Measurements from ENCODE around the gene C21orf91. TPM values are rescaled to one million over a fixed set of nuclear protein-coding genes. Genes with fewer than 3 reads are reported as not detected.
"Not testable (repeated sequence)": the region's sequence is repeated elsewhere in the genome, so short reads cannot be mapped to it uniquely, and the experiment has no call there.

Gene C21orf91
- total RNA-seq, 1 donor from 2014 or later, result 22.5 TPM

DNA sequence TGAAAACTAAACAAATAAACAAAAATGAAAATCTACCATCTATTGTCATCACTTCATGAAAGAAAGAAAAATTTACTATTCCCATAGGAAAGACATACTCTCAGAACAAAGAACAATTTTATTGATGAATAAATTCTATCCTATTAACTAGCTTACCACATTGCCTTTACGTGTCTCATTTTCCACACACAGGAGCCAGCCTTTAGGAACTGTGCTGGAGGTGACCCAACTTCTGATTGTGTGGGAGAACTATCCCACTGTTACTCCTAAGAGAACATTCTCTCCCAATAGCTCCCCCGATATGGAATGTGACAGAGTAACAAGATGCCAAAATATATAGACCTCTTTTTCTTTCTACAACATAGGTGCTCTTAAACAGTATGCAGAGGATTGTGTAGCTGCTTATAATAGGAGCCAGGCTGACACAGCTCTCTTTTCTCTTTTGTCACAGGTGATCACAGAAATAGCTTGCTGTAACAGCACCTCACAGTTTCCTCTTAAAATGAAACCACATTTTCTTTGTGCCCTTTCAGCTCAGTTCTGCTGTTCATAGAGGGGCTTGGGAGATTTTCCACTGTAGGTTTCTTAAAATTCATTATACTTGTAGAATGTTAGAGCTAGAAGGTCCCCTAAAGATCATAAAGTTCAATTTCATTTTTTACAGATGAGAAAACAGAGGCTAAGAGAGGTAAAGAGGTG is 35.5 kb downstream of the C21orf91 start:
- no peak for DNase-seq (ENCODE audit: low spot score)
- peaks cover 7% of the 10 kb centered on the region for H3K9me3 Mint-ChIP-seq
- peak overlapping the region; percentile 90 for H3K27ac Mint-ChIP-seq
- H3K36me3 Mint-ChIP-seq (ENCODE audit: low read depth), result peaks cover 63% of the 10 kb centered on the region
- H3K27me3 Mint-ChIP-seq (ENCODE audit: low read depth), result no peaks in the 10 kb centered on the region
- peaks cover 90% of the 10 kb centered on the region for H3K4me1 Mint-ChIP-seq (ENCODE audit: low read depth)
- intact Hi-C loops (cut with micrococcal nuclease), result loop anchor here (1.0 to 5.0 kb wide), 6 partner anchors 7 to 173 kb away; partner anchors contain the start of gene C21orf91
- H3K4me3 Mint-ChIP-seq (ENCODE audit: low read depth), result peak overlapping the region; percentile 60

DNA sequence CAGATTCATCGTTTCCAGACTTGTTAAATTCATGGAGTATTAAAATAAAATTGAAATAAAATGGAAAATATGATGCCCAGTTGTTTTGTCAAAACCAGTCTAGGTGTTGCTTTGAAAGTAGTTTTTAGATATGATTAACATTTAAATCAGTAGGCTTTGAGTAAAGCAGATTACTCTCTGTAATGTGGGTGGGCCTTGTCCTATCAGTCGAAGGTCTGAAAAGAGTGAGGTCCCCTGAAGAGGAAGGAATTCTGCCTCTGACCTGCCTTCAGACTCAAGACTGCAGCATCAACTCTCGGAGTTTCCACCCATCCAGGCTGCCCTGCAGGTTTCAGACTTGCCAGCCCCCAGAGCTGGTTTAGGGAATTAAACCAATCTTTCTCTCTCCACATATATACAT is 36.2 kb downstream of the C21orf91 start:
- Mint-ChIP-seq H3K9me3 (peaks cover 7% of the 10 kb centered on the region), H3K27me3 (ENCODE audit: low read depth) (no peaks in the 10 kb centered on the region), H3K4me3 (ENCODE audit: low read depth) (no peak overlapping the region), H3K36me3 (ENCODE audit: low read depth) (peaks cover 63% of the 10 kb centered on the region), H3K27ac (peak overlapping the region; percentile 90), H3K4me1 (ENCODE audit: low read depth) (peaks cover 85% of the 10 kb centered on the region)
- intact Hi-C loops (cut with micrococcal nuclease), result loop anchor here (5.0 kb wide), 1 partner anchor 96 kb away; no protein-coding TSS in a partner anchor
- DNase-seq (ENCODE audit: low spot score), result no peak

DNA sequence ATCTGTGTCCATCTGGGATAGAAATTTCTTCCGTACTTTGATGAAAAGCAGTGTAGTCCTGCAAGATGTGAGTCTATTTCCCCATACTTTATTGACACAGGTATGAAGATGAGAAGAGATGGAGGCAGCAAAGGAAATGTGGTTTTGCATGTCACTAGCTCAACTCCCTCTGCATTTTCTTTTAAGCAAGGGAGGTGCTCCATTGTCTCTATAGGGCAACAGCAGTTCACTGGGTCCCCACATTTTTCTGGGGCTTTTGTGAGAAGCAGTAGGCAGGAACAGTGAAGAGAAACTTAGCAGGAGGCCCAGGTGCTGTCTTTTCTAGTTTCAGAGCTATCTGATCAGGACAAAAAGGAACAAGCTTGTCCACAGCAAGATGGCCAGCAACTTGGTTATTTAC is 37.1 kb downstream of the C21orf91 start:
- H3K9me3 Mint-ChIP-seq, result peaks cover 7% of the 10 kb centered on the region
- peak overlapping the region; percentile 47 for H3K4me3 Mint-ChIP-seq (ENCODE audit: low read depth)
- DNase-seq (ENCODE audit: low spot score), result no peak
- H3K36me3 Mint-ChIP-seq (ENCODE audit: low read depth), result peaks cover 57% of the 10 kb centered on the region
- H3K27ac Mint-ChIP-seq, result peak overlapping the region; percentile 63
- no peaks in the 10 kb centered on the region for H3K27me3 Mint-ChIP-seq (ENCODE audit: low read depth)
- H3K4me1 Mint-ChIP-seq (ENCODE audit: low read depth), result peaks cover 83% of the 10 kb centered on the region
- intact Hi-C loops (cut with micrococcal nuclease), result loop anchor here (5.0 kb wide), 1 partner anchor 95 kb away; no protein-coding TSS in a partner anchor

DNA sequence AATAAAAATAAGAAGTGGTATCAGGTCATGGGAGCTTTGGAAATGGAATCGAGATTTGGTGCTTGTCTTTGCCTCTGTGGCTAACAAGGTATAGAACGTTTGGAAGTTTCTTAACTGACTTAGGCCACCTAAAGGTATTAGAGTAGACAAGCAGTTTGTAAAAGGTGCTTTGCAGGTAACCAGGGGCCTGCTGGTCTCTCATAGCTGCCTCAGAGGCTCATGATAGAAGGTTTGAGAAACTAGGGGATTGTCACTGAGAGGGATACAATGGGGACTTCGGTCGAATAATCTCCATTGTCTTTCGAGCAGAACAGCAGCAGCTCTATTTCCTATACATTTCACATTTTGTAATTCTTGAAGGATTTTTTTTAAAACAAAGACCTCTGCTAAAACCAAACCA is 37.6 kb downstream of the C21orf91 start:
- H3K9me3 Mint-ChIP-seq, result peaks cover 7% of the 10 kb centered on the region
- peaks cover 82% of the 10 kb centered on the region for H3K4me1 Mint-ChIP-seq (ENCODE audit: low read depth)
- peaks cover 51% of the 10 kb centered on the region for H3K36me3 Mint-ChIP-seq (ENCODE audit: low read depth)
- peak overlapping the region; percentile 63 for H3K27ac Mint-ChIP-seq
- no peak overlapping the region for H3K4me3 Mint-ChIP-seq (ENCODE audit: low read depth)
- intact Hi-C loops (cut with micrococcal nuclease), result loop anchor here (5.0 kb wide), 1 partner anchor 94 kb away; no protein-coding TSS in a partner anchor
- H3K27me3 Mint-ChIP-seq (ENCODE audit: low read depth), result no peaks in the 10 kb centered on the region
- DNase-seq (ENCODE audit: low spot score), result no peak

DNA sequence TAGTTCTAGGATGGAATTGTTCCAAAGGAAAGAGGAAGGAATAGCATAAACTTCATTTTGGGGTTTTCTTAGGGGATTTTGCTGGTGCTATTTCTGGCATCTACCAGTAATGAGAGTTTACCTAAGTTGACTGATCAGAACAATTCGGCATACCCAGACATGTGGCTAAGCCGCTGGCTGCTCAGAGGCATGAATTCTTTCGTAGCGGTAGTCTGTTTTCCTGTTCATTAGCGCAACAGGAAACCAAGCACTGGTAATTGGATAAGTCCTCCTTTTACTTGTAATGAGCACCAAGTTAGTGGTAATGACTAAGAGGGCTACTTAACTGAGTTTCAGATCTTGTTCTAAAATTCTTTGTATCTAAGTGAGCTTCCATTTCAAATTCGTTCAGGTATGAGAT is 38.6 kb downstream of the C21orf91 start:
- Mint-ChIP-seq H3K4me3 (ENCODE audit: low read depth) (no peak overlapping the region), H3K4me1 (ENCODE audit: low read depth) (peaks cover 80% of the 10 kb centered on the region), H3K36me3 (ENCODE audit: low read depth) (peaks cover 42% of the 10 kb centered on the region), H3K27ac (peak overlapping the region; percentile 68), H3K27me3 (ENCODE audit: low read depth) (no peaks in the 10 kb centered on the region), H3K9me3 (no peaks in the 10 kb centered on the region)
- no peak for DNase-seq (ENCODE audit: low spot score)
- intact Hi-C loops (cut with micrococcal nuclease), result loop anchor here (5.0 kb wide), 1 partner anchor 93 kb away; no protein-coding TSS in a partner anchor

DNA sequence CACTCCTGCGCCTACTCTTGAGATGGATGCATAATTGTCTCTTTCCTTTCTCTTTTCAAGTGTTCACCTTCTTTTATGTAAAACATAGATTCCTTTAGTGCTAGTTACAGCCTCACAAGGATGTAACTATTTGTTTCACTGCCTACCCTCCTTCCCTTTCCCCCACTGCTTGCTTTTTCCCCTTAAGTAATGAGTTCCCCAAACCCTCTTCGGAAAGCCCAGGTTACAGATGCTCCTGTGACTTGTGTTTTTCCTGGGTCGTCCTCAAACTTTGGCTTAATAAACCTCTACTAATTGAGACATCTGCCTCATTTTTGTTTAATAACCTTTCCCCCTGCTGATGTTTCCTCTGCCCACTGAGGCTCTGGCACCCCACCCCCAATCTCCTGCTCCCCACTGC is 39.2 kb downstream of the C21orf91 start:
- Mint-ChIP-seq H3K36me3 (ENCODE audit: low read depth) (peaks cover 37% of the 10 kb centered on the region), H3K4me1 (ENCODE audit: low read depth) (peaks cover 77% of the 10 kb centered on the region), H3K27ac (no peak overlapping the region), H3K9me3 (no peaks in the 10 kb centered on the region), H3K4me3 (ENCODE audit: low read depth) (no peak overlapping the region), H3K27me3 (ENCODE audit: low read depth) (no peaks in the 10 kb centered on the region)
- DNase-seq (ENCODE audit: low spot score), result no peak
- intact Hi-C loops (cut with micrococcal nuclease), result loop anchor here (5.0 kb wide), 1 partner anchor 93 kb away; no protein-coding TSS in a partner anchor

DNA sequence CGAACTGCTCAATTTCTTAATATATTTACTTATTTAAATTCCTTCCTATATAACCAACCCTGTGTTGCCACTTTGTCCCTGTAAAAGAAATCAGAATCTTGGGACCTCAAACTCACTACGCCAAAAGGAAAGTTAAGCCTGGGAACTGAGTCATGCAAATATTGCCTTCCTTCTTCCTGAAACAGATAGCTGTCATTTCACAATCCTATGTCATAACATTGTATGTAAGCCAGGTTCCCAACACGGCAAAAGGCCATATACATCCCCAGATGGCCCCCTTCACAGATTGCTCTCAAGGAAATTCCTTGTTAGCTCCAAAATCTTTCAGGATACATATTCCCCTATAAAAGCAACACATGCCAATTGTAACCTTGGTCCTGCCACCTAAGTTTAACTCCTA is 39.7 kb downstream of the C21orf91 start:
- Mint-ChIP-seq H3K27ac (no peak overlapping the region), H3K9me3 (peaks cover under 1% of the 10 kb centered on the region), H3K4me3 (ENCODE audit: low read depth) (no peak overlapping the region), H3K27me3 (ENCODE audit: low read depth) (no peaks in the 10 kb centered on the region), H3K36me3 (ENCODE audit: low read depth) (peaks cover 38% of the 10 kb centered on the region), H3K4me1 (ENCODE audit: low read depth) (peaks cover 74% of the 10 kb centered on the region)
- no peak for DNase-seq (ENCODE audit: low spot score)
- intact Hi-C loops (cut with micrococcal nuclease), result no loop called here

DNA sequence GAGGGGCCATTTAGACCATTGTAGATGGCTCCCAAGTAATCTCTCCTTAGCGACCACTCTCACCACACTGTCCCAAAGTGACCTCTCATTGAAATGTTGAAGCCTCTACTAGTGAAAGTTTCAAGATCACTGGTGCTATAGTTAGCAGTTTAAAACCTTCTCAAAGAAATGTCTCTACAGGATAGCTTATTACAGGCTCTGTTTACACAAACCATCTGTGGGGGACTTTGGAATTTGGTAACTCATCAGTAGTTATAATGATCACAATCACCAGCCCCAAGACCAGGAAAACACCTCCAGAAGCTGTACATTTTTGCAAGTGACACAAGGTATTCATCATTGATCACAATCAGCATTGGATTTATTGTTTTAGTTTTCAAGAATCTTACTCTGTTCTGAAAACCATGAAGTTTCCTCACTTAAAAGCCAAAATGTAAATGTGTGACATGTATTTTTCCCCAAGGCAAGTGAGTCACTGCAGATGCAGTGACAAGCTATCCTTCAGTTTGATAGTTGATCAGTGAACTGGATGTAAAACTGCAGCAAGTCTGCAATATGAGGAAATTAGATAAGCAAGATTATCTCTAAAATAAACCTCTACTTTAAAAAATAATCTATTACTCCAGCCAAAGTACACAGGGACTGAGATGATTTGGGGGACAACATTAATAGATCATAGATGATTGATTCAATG is 41.9 kb downstream of the C21orf91 start:
- DNase-seq (ENCODE audit: low spot score), result no peak
- peaks cover 53% of the 10 kb centered on the region for H3K4me1 Mint-ChIP-seq (ENCODE audit: low read depth)
- no peak overlapping the region for H3K4me3 Mint-ChIP-seq (ENCODE audit: low read depth)
- peak overlapping the region; percentile 13 for H3K27ac Mint-ChIP-seq
- H3K9me3 Mint-ChIP-seq, result peaks cover 14% of the 10 kb centered on the region
- intact Hi-C loops (cut with micrococcal nuclease), result loop anchor here (2.0 kb wide), 2 partner anchors 18 to 42 kb away; partner anchors contain the start of gene C21orf91
- peaks cover 31% of the 10 kb centered on the region for H3K36me3 Mint-ChIP-seq (ENCODE audit: low read depth)
- H3K27me3 Mint-ChIP-seq (ENCODE audit: low read depth), result no peaks in the 10 kb centered on the region

DNA sequence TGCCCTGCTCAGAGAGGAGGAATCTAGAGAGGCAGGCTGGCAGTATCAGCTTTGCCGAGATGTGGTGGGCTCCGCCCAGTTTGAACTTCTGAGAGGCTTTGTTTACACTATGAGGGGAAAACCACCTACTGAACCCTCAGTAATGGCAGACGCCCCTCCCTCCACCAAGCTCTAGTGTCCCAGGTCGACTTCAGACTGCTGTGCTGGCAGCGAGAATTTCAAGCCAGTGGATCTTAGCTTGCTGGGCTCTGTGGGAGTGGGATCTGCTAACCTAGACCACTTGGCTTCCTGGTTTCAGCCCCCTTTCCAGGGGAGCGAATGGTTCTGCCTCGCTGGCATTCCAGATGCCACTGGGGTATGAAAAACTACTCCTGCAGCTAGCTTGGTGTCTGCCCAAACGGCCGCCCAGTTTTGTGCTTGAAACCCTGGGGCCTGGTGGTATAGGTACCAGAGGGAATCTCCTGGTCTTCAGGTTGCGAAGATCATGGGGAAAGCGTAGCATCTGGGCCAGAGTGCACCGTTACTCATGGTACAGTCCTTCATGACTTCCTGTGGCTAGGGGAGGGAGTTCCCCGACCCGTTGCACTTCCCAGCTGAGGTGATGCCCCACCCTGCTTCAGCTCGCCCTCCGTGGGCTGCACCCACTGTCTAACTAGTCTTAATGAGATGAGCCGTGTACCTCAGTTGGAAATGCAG is 43.6 kb downstream of the C21orf91 start:
- H3K27me3 Mint-ChIP-seq (ENCODE audit: low read depth), result no peaks in the 10 kb centered on the region
- peak; percentile 24 for DNase-seq (ENCODE audit: low spot score)
- peak overlapping the region; percentile 10 for H3K27ac Mint-ChIP-seq
- peaks cover 36% of the 10 kb centered on the region for H3K4me1 Mint-ChIP-seq (ENCODE audit: low read depth)
- H3K36me3 Mint-ChIP-seq (ENCODE audit: low read depth), result peaks cover 17% of the 10 kb centered on the region
- peaks cover 18% of the 10 kb centered on the region for H3K9me3 Mint-ChIP-seq
- intact Hi-C loops (cut with micrococcal nuclease), result loop anchor here (1.0 to 2.0 kb wide), 3 partner anchors 9 to 43 kb away; partner anchors contain the start of gene C21orf91
- H3K4me3 Mint-ChIP-seq (ENCODE audit: low read depth), result no peak overlapping the region

DNA sequence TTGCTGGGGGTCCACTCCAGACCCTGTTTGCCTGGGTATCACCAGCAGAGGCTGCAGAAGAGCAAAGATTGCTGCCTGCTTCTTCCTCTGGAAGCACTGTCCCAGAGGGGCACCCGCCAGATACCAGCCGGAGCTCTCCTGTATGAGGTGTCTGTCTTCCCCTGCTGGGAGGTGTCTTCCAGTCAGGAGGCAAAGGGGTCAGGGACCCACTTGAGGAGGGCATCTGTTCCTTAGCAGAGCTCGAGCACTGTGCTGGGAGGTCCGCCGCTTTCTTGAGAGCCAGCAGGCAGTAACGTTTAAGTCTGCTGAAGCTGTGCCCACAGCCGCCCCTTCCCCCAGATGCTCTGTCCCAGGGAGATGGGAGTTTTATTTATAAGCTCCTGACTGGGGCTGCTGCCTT is 44.1 kb downstream of the C21orf91 start:
- DNase-seq (ENCODE audit: low spot score); intact Hi-C loops (cut with micrococcal nuclease); H3K27ac Mint-ChIP-seq; H3K4me3 Mint-ChIP-seq (ENCODE audit: low read depth); H3K27me3 Mint-ChIP-seq (ENCODE audit: low read depth): not testable (repeated sequence)
- Mint-ChIP-seq H3K4me1 (ENCODE audit: low read depth) (peaks cover 31% of the 10 kb centered on the region), H3K36me3 (ENCODE audit: low read depth) (peaks cover 13% of the 10 kb centered on the region), H3K9me3 (peaks cover 18% of the 10 kb centered on the region)

DNA sequence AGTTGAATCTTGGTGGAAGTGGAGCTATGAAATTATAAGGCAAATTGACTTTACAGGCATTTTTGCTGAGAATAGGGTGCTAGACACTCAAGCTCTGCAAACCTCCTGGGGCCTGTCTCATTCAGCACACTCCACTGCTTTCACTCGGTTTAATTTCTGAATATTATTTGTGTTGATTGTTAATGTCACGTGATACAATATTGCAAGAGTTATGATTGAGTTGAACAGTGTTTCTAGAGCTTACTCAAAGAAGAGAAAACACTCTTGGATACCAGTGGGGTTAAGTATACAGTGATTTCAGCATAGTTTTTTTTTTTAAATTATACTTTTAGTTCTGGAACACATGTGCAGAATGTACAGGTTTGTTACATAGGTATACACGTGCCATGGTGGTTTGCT is 49.7 kb downstream of the C21orf91 start:
- intact Hi-C loops (cut with micrococcal nuclease), result no loop called here
- Mint-ChIP-seq H3K9me3 (peaks cover 17% of the 10 kb centered on the region), H3K27ac (no peak overlapping the region), H3K27me3 (ENCODE audit: low read depth) (peaks cover 9% of the 10 kb centered on the region), H3K4me3 (ENCODE audit: low read depth) (no peak overlapping the region), H3K4me1 (ENCODE audit: low read depth) (peaks cover 5% of the 10 kb centered on the region), H3K36me3 (ENCODE audit: low read depth) (peaks cover 5% of the 10 kb centered on the region)
- no peak for DNase-seq (ENCODE audit: low spot score)

DNA sequence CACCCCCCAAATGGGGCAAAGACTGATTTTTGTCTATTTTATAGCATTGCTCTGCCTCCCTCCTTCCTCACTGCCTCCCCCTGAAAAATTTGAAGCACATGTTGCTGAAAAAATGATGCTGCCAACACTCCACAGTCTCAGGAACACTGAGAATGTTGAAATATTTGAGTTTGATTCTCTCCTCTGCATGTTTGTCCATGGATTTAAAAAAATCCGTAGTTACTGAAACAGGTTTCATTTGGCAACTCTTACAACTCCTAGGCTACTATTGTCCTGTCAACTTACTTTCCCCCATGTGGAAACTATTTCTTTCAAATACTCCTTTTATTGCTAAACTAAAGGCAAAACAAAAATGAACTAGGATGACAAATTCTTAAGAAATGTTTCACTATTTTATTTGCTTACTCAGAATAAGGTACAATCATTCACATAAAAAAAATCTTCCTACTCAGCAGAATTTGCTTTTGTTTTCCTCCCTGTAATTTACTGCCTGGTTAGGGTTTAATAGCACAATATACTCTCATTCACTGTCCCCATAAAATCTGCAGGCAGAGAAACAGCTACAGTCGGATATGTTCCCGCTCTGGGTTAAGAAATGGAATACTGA is 50.2 kb downstream of the C21orf91 start:
- Mint-ChIP-seq H3K4me1 (ENCODE audit: low read depth) (peaks cover 7% of the 10 kb centered on the region), H3K27ac (no peak overlapping the region), H3K9me3 (peaks cover 13% of the 10 kb centered on the region), H3K36me3 (ENCODE audit: low read depth) (peaks cover under 1% of the 10 kb centered on the region), H3K4me3 (ENCODE audit: low read depth) (no peak overlapping the region), H3K27me3 (ENCODE audit: low read depth) (peaks cover 11% of the 10 kb centered on the region)
- DNase-seq (ENCODE audit: low spot score), result no peak
- intact Hi-C loops (cut with micrococcal nuclease), result no loop called here

Data from activated T-helper 2 cell treated with anti-CD3 and anti-CD28 coated beads, Interferon-gamma antibody, Interleukin-2, Interleukin-4, amounts not matched to agents 10 μg/mL and 5 μg/mL and 100 μg/mL, durations not matched to agents 14 hours and 24 hours and 36 hours (primary cell).